Natural killer cell (primary cell): ENCODE measurements around the gene NFATC3. TPM values are rescaled to one million over a fixed set of nuclear protein-coding genes. Genes with fewer than 3 reads are reported as not detected.
A peak's percentile ranks its signal among the peaks of the same experiment; 100 is the strongest.

Source experiments
- ATAC-seq, 3 donors: fragments of 150-1000 bp in 2 of 3; fragments of 200-7000 bp in 1 of 3; cut with Tn5 transposase; 1 replicate in 1 of 3; 2 replicates in 2 of 3; pipeline ENCODE4 v1.10.0; 2021; ENCODE audit warnings: mild to moderate bottlenecking in 2 of 3, moderate library complexity in 2 of 3
- DNase-seq, 2 donors: peaks; one replicate each; pipeline versions ENCODE4 v3.0.0 to v3.0.0-alpha.2; 2013 to 2021; ENCODE audit warnings: mixed read lengths in 1 of 2
- H3K27ac ChIP-seq: one replicate; pipeline ENCODE4 v1.5.1; 2013; ENCODE audit warnings: mild to moderate bottlenecking, low read length
- H3K27me3 ChIP-seq: one replicate; pipeline ENCODE4 v1.6.1; 2013; ENCODE audit warnings: low read length; ENCODE audit not compliant: control insufficient read depth, insufficient read depth
- H3K36me3 ChIP-seq: one replicate; pipeline ENCODE4 v1.6.1; 2013; ENCODE audit warnings: low read length; ENCODE audit not compliant: control insufficient read depth, insufficient read depth
- H3K4me1 ChIP-seq: one replicate; pipeline ENCODE4 v1.6.1; 2013; ENCODE audit warnings: low read length; ENCODE audit not compliant: control insufficient read depth, insufficient read depth
- H3K4me3 ChIP-seq: one replicate; pipeline ENCODE4 v1.5.1; 2013; ENCODE audit warnings: low read length
- H3K9me3 ChIP-seq: one replicate; pipeline ENCODE4 v1.6.1; 2013; ENCODE audit warnings: low read length; ENCODE audit not compliant: control insufficient read depth, insufficient read depth
- H3K27ac Mint-ChIP-seq, 2 donors: one replicate each; pipeline ENCODE4 v1.8.0; 2022; ENCODE audit warnings: mild to moderate bottlenecking in 2 of 2, mixed read lengths in 2 of 2, moderate library complexity in 1 of 2
- H3K27me3 Mint-ChIP-seq, 2 donors: one replicate each; pipeline ENCODE4 v1.8.0; 2022; ENCODE audit warnings: low read depth in 2 of 2, mixed read lengths in 2 of 2
- H3K36me3 Mint-ChIP-seq: one replicate; pipeline ENCODE4 v1.8.0; 2022; ENCODE audit warnings: mixed read lengths
- H3K4me1 Mint-ChIP-seq, 2 donors: one replicate each; pipeline ENCODE4 v1.8.0; 2022; ENCODE audit warnings: mixed read lengths in 2 of 2
- H3K4me3 Mint-ChIP-seq: one replicate; pipeline ENCODE4 v1.8.0; 2022; ENCODE audit warnings: mild to moderate bottlenecking, moderate library complexity, mixed read lengths
- H3K9me3 Mint-ChIP-seq, 2 donors: one replicate each; pipeline ENCODE4 v1.8.0; 2022; ENCODE audit warnings: mixed read lengths in 2 of 2
- WGBS: methylation state at CpG from one replicate; pipeline ENCODE4 v1.1.7; 2013; ENCODE audit warnings: missing lambda C conversion rate; ENCODE audit not compliant: insufficient coverage; 5-methylcytosine and 5-hydroxymethylcytosine counted together
- intact Hi-C: fragments of 100-400 bp; cut with micrococcal nuclease; formaldehyde crosslinking; loops from one replicate; pipeline ENCODE4 v1.14.2; 2022
- total RNA-seq, 4 donors: library from RNA; stranded (reverse); fragments of 120-200 nt in 1 of 4; gene quantifications; one replicate each; pipeline versions ENCODE4 v1.2.3 to v1.2.4, GENCODE V29; 2013 to 2022
- TF ChIP-seq, protein P1 (sequence below): fragments of 200-600 bp; IDR thresholded peaks from one replicate; pipeline ENCODE4 v1.8.0; 2022; ENCODE audit warnings: antibody characterized with exemption

Gene NFATC3
- total RNA-seq, 3 donors from 2014 or later (not counting 1 experiment from before 2014, with no cell fraction given), result 241 to 282 (median 263) TPM

GRCh38 chr16:68082629-68083238, 2.4 kb upstream of the NFATC3 start:
- Mint-ChIP-seq H3K27me3 (no peaks in the 10 kb centered on the region), H3K4me3 (peak overlapping the region; percentile 88), H3K27ac (peak overlapping the region; percentile 81 to 90), H3K4me1 (peaks cover 70 to 75% of the 10 kb centered on the region in 2 donors), H3K9me3 (no peaks in the 10 kb centered on the region), H3K36me3 (no peaks in the 10 kb centered on the region)
- peaks cover 72% of the 10 kb centered on the region for H3K4me1 ChIP-seq
- intact Hi-C loops, result loop anchor here (10.0 kb wide), 1 partner anchor 232 kb away; the partner anchor contains the start of genes PRMT7 and SLC7A6OS
- H3K27me3 ChIP-seq, result no peaks in the 10 kb centered on the region
- no peak for ATAC-seq
- no peak for DNase-seq
- whole genome bisulfite sequencing, result 47% methylated on average over 2 of the region's 2 CpGs
- H3K4me3 ChIP-seq, result no peak overlapping the region
- no peaks in the 10 kb centered on the region for H3K9me3 ChIP-seq
- H3K36me3 ChIP-seq, result peaks cover 9% of the 10 kb centered on the region
- H3K27ac ChIP-seq, result peak overlapping the region; percentile 64
- TF ChIP-seq, protein P1, sequence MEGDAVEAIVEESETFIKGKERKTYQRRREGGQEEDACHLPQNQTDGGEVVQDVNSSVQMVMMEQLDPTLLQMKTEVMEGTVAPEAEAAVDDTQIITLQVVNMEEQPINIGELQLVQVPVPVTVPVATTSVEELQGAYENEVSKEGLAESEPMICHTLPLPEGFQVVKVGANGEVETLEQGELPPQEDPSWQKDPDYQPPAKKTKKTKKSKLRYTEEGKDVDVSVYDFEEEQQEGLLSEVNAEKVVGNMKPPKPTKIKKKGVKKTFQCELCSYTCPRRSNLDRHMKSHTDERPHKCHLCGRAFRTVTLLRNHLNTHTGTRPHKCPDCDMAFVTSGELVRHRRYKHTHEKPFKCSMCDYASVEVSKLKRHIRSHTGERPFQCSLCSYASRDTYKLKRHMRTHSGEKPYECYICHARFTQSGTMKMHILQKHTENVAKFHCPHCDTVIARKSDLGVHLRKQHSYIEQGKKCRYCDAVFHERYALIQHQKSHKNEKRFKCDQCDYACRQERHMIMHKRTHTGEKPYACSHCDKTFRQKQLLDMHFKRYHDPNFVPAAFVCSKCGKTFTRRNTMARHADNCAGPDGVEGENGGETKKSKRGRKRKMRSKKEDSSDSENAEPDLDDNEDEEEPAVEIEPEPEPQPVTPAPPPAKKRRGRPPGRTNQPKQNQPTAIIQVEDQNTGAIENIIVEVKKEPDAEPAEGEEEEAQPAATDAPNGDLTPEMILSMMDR, result no peak

- TF ChIP-seq, protein P1, result no peak
- WGBS, result 96% methylated on average over 4 of the region's 4 CpGs
- peak overlapping the region; percentile 81 to 90 for H3K27ac Mint-ChIP-seq
- H3K4me1 ChIP-seq, result peaks cover 66% of the 10 kb centered on the region
- peak overlapping the region; percentile 88 for H3K4me3 Mint-ChIP-seq
- DNase-seq, result no peak
- no peaks in the 10 kb centered on the region for H3K36me3 Mint-ChIP-seq
- no peak overlapping the region for H3K4me3 ChIP-seq
- H3K27me3 ChIP-seq, result no peaks in the 10 kb centered on the region
- H3K27ac ChIP-seq, result peak overlapping the region; percentile 95
- intact Hi-C loops, result loop anchor here (10.0 kb wide), 1 partner anchor 231 kb away; the partner anchor contains the start of genes PRMT7 and SLC7A6OS
- no peak for ATAC-seq
- H3K9me3 Mint-ChIP-seq, result no peaks in the 10 kb centered on the region
- H3K4me1 Mint-ChIP-seq, result peaks cover 68 to 72% of the 10 kb centered on the region in 2 donors
- no peaks in the 10 kb centered on the region for H3K9me3 ChIP-seq
- no peaks in the 10 kb centered on the region for H3K27me3 Mint-ChIP-seq
- H3K36me3 ChIP-seq, result peaks cover 6% of the 10 kb centered on the region
Observed at GRCh38 chr16:68083239-68083781, 1.9 kb upstream of the NFATC3 start.

DNA sequence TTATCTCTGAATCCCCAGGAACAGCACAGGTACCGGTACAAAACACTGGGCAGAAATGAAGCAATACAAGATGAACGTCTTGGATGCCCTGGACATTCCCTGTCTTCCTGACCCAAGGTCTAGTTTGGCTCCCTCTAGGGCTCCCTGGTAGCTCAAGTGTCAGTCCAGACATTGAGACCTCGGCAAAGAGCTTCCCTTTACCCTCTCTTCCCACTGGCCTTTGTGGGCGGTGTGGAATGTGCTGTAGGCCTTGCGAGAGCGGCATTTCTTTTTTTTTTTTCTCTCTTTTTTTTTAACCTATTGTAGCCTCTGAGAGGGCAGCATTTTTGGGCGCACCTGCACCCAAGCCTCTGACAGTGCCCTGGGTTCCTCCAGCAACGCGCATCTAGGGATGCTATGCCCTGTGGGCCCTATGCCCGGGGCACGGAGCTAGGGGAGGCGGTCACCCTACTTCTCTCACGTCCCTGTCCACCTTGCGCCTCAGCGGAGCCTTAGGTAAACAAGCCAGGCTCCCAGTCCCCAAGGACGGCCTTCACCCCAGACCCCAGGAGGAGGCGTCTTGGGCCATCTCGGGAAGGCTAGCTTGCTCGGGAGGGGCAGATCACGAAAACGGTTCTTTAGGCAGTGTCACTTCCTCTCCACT, 1.2 kb upstream of the NFATC3 start:
- Histone ChIP-seq H3K4me1 (peaks cover 66% of the 10 kb centered on the region), H3K36me3 (peaks cover under 1% of the 10 kb centered on the region), H3K27ac (peak overlapping the region; percentile 95), H3K4me3 (peak overlapping the region; percentile 87), H3K27me3 (no peaks in the 10 kb centered on the region), H3K9me3 (no peaks in the 10 kb centered on the region)
- no peak for DNase-seq
- intact Hi-C loops, result loop anchor here (2.0 to 10.0 kb wide), 3 partner anchors 21 to 231 kb away; partner anchors contain the start of genes PRMT7 and SLC7A6OS
- Mint-ChIP-seq H3K4me3 (peak overlapping the region; percentile 88), H3K27ac (peak overlapping the region; percentile 81 to 90), H3K4me1 (peaks cover 66 to 72% of the 10 kb centered on the region in 2 donors), H3K27me3 (no peaks in the 10 kb centered on the region), H3K36me3 (no peaks in the 10 kb centered on the region), H3K9me3 (no peaks in the 10 kb centered on the region)
- no peak for ATAC-seq
- TF ChIP-seq, protein P1, result no peak
- 61% methylated on average over 21 of the region's 21 CpGs for WGBS
